NCI-H1930 (cell line): ENCODE data around the gene ADAMTS13.
"Not testable (repeated sequence)": the region's sequence is repeated elsewhere in the genome, so short reads cannot be mapped to it uniquely, and the experiment has no call there.

Experiments used
- DNase-seq, 2 experiments: peaks; one replicate each; lab custom pipeline; 2025; lab: John Stamatoyannopoulos, UW

ADAMTS13 gene

GRCh38 chr9:133421615-133422542 is at the start of gene ADAMTS13:
Gene ADAMTS13 (plus strand): TSS chr9:133422367. CDS start chr9:133422444, 77 bp downstream.
- DNase-seq = no peak

DNA sequence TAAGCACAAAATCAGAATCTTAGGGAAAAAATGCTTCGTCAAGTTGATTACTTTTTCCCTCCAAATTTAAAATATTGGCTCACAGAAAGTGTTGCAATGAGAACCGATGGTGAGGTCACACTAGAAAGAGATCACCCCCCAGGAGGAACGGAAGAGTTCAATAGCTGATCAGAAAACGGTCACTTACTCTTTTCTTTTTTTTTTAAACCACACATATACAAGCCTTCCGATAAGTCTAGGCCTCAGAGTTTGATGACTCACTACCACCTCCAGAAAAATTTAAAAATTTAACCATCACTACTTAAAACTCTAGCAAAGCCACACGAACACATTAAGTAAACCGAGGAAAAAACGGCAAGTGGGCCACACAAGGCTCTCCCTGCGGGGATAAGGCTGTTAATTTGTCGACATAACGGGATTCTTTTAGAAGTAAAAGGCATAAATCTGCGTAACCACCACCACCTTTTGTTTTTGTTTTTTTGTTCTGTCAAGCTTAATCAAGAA is 47.5 kb upstream of the ADAMTS13 start:
- DNase-seq = no peak

DNA sequence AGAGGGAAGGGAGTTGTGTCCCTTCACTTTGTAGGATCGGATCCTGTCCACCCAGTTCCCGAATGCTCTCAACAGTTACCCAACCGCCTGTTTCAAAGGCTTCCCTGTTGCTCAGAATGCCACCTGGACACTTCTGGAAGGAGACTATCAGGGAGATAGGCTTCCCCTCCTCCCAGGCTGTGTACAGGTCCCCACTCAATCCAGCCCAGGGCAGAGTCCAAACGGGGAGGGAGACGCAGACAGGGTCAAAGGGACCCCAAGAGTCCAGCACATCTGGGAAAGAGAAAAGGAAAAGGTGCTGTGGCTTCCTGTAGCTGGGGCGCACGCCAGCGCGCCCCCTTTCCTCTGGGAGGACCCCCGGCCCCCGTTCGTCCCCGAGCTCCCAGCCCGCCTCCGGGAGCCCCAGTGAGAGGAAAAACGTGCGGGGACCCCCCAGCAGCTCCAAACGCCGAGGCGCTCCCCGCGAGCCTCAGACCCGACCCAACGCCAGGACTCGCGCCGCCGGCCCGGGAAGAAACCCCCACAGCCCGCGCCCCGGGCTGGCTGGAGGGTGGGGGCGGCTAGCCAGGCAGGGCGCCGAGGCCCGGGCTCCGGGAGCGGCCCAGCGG is 46.9 kb upstream of the ADAMTS13 start:
- no peak for DNase-seq

GRCh38 chr9:133375724-133376654 is 46.2 kb upstream of the ADAMTS13 start, which contains the start of the genes STKLD1 and SURF4:
Gene STKLD1 (plus strand): TSS chr9:133376366. CDS start chr9:133376474, 108 bp downstream.
Gene SURF4 (minus strand): TSS chr9:133376060. CDS start chr9:133375969, 91 bp downstream.
- DNase-seq = peak; percentile 90 to 95

DNA sequence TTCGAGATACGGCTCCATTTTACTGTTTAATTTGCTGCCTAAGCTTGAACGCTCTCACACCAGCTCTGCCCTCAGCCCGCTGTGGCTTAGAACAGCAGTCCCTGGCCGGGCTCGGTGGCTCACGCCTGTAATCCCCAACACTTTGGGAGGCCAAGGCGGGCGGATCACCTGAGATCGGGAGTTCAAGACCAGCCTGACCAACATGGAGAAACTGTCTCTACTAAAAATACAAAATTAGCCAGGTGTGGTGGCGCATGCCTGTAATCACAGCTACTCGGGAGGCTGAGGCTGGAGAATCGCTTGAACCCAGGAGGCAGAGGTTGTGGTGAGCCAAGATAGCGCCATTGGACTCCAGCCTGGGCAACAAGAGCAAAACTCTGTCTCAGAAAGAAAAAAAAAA is 44.9 kb upstream of the ADAMTS13 start:
- DNase-seq = not testable (repeated sequence)

DNA sequence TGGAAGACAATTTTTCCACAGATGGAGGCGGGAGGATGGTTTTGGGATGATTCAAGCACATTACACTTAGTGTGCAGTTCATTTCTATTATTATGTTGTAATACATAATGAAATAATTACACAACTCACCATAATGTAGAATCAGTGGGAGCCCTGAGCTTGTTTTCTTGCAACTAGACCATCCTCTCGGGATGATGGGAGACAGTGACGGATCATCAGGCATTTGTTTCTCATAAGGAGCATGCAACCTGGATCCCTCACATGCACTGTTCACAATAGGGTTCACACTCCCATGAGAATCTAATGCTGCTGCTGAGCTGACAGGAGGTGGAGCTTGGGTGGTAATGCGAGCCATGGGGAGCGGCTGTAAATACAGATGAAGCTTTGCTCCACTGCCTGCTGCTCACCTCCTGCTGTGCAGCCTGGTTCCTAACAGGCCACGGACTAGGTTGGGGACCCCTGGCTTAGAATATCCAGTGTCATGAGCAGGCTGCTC is 44.4 kb upstream of the ADAMTS13 start:
- DNase-seq = no peak

- no peak for DNase-seq
Measured at GRCh38 chr9:133378408-133378962, 43.7 kb upstream of the ADAMTS13 start.

DNA sequence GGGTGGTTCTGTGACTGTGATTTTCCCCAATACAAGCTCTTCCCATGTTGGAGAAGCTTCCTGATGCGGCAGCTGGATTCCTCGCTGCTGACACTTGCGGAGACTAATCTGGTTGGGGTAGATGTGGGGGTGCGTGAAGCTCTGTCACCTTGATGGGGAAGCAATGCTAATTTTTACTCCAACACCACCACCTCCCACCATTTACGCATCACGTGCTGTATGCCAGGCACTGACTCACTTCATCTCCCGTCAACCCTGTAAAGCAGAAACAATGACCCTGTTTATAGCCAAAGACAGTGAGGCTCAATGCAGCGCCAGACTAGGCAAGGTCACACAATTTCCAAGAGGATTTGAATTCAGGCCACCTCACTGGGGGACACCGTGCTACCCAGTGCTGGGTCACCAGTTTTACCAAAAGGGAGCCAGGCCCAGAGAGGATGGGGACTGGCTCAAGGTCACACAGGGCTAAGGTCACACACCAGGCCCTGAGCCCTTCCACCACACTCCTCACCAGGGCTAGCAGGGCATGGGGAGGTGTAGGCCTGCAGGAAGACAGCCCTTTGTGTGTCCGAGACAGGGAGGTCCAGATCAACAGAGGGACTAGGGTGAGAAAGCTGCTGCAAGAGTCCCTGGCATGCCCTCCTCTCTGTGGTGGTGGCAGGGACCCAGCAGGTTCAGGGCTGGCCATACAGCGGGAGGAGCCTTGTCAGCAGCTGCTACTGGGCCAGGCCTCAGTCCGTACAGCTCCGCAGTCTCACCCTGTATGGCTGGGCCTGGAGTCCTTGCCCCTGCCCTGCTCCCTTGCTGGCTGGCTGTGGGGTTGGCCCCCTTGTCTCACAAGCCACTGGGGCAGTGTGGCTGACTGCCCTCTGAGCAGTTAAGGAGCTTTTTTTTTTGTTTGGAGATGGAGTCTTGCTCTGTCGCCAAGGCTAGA is 42.7 kb upstream of the ADAMTS13 start:
- DNase-seq = no peak

- DNase-seq = no peak
Measured at GRCh38 chr9:133380734-133381133, 41.4 kb upstream of the ADAMTS13 start.

DNA sequence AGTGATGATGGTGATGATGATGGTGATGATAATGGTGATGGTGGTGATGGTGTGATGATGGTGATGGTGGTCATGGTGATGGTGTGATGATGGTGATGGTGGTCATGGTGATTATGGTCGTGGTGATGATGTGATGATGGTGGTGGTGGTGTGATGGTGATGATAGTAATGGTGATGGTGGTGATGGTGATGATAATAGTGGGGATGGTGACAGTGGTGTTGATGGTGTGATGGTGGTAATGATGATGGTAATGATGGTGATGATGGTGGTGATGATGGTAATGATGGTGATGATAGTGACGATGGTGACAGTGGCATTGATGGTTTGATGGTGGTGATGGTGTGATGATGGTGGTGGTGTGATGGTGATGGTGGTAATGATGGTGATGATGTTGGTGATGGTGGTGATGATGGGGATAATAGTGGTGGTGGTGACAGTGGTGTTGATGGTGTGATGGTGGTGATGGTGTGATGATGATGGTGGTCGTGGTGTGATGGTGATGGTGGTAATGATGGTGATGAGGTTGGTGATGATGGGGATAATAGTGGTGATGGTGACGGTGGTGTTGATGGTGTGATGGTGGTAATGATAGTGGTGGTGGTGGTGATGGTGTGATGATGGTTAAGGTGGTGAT is 39.5 kb upstream of the ADAMTS13 start:
- no peak for DNase-seq

DNA sequence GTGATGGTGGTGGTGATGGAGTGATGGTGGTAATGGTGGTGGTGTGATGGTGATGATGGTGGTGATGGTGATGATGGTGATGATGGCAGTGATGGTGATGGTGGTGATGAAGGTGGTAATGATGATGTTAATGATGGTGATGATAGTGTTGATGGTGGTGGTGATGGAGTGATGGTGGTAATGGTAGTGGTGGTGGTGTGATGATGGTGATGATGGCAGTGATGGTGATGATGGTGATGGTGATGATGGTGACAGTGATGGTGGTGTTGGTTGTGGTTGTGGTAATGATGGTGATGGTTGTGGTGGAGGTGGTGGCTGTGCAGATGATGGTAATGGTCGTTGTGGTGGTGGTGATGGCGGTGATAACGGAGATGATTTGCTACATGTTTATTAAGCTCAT is 38.7 kb upstream of the ADAMTS13 start:
- no peak for DNase-seq

DNA sequence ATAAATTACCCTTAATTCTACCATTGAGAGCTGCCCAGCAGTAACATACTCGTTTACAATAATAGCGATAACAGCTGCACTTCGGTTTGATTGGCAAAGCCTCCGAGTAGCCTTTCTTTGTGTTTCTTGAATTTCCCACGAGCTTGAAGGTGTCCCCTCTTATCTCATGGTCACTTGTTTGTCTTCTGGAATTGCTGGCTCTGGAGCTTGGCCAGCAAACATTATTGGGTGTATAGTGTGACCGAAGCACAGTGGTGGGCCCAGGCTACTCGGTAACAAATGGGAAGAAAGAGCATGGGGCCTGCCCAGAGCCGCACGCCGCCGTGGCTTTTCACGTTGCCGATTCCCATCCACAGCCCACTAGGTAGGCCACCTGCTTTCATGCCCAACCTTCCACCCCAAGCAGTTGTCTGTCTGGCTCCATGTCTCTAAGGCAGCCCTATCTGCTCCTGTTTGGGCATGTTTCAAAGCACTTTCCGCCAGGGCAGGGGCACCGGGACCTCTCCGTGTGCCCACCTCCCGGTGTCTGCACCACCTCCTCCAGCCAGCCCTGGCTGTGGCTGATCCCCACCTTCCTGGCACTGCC is 37.3 kb upstream of the ADAMTS13 start:
- DNase-seq = no peak

DNA sequence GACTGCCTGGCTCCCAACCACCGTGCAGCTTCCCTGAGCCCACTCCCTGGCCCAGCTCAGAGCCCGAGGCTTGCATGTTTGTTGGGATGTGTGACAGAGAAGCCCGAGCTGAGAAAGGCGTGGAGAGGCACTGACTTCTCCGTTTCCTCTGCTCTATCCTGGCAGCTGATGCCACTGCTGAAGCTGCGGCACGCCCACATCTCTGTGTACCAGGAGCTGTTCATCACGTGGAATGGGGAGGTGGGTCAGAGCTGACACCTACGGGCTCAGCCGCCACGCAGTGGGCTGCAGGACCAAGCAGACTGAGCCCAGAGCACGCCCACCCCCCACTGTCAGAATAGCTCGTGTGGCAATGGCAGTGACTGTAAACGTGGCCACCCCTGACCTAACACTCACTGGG is 36.7 kb upstream of the ADAMTS13 start:
- DNase-seq = no peak

DNA sequence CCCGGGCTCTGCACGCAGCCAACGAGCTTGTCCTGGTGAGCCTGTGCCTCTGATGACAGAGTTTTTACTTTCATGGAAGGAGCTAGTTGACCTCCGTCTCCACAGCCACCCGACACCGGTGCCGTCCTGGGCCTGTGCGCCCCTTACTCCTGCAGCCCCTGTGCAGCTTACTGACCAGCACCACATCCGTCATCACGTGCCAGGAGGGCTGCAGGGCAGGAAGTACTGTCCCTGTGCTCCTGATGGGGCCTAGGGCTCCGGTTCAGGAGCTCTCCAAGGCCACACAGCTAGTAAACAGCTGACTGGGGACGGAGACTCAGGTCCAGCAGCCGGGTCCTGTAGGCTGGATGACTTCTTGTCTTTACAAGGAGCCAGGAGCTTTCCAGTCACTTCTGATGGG is 35.8 kb upstream of the ADAMTS13 start:
- no peak for DNase-seq

- DNase-seq = no peak
Measured at GRCh38 chr9:133387680-133388079, 34.5 kb upstream of the ADAMTS13 start.

DNA sequence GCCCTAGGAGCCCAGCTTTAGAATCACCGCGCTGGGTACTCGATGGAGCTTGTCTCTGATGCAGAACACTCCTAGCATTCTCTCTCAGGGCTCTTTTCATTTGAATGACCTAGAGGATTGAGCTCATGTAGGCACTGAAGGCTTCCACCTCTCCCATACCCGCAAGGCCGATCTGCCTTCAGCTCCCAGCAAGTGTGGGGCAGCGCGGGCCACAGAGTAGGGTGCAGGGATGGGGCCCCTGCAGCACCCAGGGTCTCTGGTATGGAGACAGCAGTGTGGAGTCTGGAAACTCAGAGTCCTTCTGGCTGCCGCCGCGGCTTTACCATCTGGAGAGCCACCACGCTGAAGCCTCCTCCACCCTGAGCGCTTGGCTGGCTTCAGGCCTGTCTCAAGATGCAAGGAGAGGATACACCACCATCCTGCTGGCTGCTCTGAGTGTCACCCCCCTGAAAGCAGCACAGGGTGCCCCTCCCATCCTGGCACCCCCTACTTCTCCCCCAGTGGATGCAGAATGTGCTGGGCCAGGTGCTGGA is 33.1 kb upstream of the ADAMTS13 start:
- no peak for DNase-seq

- no peak for DNase-seq
Measured at GRCh38 chr9:133389562-133389961, 32.6 kb upstream of the ADAMTS13 start.

GRCh38 chr9:133390713-133391112 is 31.5 kb upstream of the ADAMTS13 start:
- DNase-seq = no peak

DNA sequence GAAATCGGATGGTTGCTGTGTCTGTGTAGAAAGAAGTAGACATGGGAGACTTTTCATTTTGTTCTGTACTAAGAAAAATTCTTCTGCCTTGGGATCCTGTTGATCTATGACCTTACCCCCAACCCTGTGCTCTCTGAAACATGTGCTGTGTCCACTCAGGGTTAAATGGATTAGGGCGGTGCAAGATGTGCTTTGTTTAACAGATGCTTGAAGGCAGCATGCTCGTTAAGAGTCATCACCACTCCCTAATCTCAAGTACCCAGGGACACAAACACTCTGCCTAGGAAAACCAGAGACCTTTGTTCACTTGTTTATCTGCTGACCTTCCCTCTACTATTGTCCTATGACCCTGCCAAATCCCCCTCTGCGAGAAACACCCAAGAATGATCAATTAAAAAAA is 30.7 kb upstream of the ADAMTS13 start:
- not testable (repeated sequence) for DNase-seq
